ENCODE results near the gene ARHGAP20. TPM values are rescaled to one million over a fixed set of nuclear protein-coding genes. Genes with fewer than 3 reads are reported as not detected.

ARHGAP20 gene
- total RNA-seq, 1 experiment from 2014 or later: 0.75 TPM

GRCh38 chr11:110720431-110721275, 8.4 kb upstream of the ARHGAP20 start:
- peak; percentile 31 for DNase-seq (ENCODE audit: low read depth)

GRCh38 chr11:110716361-110716760, 4.1 kb upstream of the ARHGAP20 start:
- peak; percentile 54 for DNase-seq (ENCODE audit: low read depth)

DNA sequence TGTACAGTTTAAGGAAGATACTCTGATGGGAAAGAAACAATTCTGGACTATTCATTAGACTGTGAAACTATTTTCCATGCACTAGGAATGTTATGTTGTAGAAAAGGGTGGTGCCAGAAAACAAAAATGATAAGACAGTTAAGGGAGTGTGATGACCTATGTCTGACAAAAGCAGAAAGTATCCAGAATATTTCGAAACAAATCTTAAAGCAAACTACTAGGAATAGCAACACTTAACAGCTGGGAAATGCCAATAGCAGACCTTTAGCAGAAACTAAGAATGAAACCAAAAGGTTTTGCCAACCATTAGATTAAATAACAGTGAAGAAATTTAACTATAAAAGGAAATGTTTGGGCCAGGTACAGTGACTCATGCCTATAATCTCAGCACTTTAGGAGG, 3.3 kb upstream of the ARHGAP20 start:
- peak; percentile 66 for DNase-seq (ENCODE audit: low read depth)

GRCh38 chr11:110713449-110713776, 1.2 kb upstream of the ARHGAP20 start:
- DNase-seq (ENCODE audit: low read depth): no peak

DNA sequence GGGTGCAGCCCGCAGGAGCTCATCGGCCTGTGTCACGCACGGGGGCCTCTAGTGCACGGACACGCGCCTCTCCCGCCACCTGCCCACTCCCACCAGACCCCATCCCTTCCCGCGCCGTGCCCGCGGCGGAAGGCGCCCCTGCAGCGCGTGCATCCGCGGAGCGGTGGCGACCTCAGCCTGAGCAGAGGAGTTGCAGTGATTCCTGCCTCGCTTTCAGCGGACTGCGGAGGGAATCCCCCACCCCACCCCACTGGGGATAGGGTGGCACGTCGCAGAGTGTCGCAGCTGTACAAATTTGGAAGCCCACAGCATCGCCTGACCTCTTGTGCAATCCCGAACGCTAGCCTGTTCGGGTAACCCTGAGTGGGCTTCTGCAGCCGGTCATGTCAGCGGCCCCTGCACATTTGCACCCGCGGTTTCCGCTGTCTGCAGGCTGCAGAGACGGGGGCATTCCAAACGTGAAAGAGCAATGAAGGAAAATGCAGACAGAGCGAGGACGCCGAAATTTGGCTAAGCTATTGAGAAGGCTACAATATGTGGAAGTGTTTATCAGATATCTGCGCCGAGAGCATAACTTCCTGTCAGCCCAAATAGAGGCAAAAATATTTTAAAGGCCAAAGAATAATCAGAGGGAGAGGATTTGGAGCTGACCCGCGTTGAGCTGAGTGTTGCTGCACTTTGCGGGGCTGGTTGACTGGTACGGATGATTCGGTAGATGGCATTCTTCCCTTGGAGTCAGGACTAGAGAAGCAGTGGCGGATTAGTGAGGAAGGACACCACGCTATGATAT, 617 bp upstream of the ARHGAP20 start:
- peak; percentile 55 for DNase-seq (ENCODE audit: low read depth)

- DNase-seq (ENCODE audit: low read depth): no peak
Measured at GRCh38 chr11:110711448-110711775, 825 bp downstream of the ARHGAP20 start.

- no peak for DNase-seq (ENCODE audit: low read depth)
Measured at GRCh38 chr11:110710628-110711381, 1.4 kb downstream of the ARHGAP20 start.

- no peak for DNase-seq (ENCODE audit: low read depth)
Measured at GRCh38 chr11:110704210-110704864, 7.9 kb downstream of the ARHGAP20 start.

DNA sequence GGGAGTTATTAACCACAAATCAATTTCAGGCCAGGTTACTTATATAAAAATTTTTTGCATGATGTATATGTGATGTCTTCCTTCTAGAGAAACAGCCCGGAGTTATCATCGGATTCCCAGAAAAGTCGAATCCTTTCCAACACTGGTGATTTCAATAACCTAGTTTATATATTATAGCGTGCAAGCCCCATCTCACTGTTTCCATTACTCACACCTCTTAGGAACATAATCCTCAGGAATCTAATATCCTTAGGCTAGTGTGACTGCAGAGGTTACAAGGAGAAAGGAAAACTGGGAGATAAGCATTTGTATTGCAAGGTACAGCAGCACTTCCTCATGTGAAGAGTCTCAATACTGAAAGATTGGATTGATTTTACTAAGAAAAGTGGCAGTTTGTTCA, 20.3 kb downstream of the ARHGAP20 start:
- DNase-seq (ENCODE audit: low read depth): no peak

DNA sequence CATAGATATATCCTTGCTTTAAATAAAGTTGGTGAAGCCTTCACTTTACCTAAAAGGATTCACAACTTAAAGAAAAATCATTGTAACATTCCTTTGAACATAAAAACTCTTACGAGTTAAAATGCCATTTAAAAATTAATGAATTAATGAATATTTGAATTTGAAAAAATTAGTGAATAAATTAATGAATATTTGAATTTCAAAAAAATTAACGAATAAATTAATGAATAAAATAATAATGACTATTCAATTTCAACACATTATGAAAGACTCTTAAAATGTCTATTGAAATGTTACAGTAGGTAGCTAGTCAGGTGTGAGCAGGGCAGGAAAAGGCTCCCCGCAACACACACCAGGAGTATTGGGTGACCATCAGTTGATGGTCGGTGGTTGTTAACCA, 22.9 kb downstream of the ARHGAP20 start:
- no peak for DNase-seq (ENCODE audit: low read depth)

DNA sequence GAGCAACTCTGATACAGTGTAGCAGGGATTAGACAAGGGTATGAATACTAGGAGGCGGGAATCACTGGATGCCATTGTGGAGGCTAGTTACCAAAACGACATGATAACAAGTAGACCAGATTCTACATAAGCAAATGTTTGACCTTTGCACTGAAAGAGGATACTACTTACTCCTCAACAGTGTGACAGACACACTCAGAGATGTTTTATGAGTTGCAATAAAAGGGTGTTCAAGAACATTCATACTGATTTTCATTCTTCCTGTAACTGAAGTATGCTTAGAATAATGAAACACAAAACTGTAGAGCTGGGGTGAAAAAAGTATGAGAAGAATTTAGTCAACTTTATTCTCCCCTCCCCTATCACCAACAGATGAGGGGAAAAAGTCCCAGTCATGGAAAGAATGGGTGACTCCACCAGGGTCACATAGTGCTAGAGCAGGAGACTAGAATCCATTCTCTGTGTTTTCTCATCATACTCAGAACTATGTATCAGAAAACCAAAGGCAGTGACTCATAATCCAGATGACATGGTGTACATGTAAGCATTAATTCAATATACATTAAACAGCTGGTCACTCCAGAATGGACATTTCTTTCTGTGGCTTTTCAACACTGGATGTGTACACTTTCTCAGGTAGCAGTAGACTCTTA, 32.8 kb downstream of the ARHGAP20 start:
- peak; percentile 24 for DNase-seq (ENCODE audit: low read depth)

- DNase-seq (ENCODE audit: low read depth): no peak
Measured at GRCh38 chr11:110675548-110675947, 36.7 kb downstream of the ARHGAP20 start.

DNA sequence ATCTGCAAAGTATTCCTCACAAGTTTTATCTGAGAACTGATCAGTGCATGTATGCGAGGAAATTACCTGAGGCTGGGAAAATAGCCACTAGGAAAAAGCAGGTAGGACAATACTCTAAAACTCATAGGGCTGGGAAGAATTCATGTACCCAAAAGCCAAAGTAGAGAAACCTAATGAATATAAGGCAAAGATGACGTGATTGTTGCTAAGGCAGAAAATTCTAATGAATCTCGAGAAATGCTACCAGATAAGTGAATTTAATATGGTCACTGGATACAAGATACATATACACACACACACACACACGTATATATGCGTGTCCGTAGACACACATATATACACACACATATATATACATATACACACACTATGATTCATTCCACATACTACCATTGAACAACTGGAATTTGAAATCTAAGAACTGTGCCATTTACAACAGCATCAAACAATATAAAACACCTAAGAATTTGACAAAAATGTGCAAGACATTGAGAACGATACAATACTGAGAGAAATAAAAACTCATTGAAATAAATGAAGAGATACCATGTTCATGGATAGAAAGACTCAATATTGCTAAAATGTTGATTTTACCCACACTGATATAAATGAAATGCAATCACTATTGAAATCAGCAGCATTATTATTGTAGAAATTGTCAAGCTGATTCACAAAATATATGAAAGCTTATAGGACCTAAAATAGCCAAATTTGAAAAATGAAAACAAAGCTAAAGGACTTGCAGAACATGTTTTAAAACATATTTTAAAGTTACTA, 46.4 kb downstream of the ARHGAP20 start:
- no peak for DNase-seq (ENCODE audit: low read depth)

GRCh38 chr11:110655967-110656366, 56.3 kb downstream of the ARHGAP20 start:
- no peak for DNase-seq (ENCODE audit: low read depth)

DNA sequence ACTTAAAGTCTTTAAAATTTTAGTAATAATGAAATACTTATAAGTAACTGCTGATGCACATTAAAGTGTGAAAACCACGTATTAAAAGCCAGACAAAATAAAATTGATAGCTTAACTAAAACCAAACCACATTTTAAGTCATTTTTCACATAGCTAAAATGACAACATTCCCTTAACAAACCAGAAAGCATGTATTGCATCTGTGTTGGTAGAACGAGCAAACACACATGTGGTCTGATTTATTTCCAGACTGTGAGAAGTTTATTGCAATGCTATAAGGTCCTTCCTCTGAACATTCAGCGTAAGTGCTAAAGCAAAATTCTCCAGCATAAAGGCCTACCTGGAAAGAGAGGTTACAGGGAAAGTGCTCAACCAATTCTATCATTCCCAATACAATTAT, 57.8 kb downstream of the ARHGAP20 start:
- no peak for DNase-seq (ENCODE audit: low read depth)

- DNase-seq (ENCODE audit: low read depth): no peak
Measured at GRCh38 chr11:110645253-110645652, 67.0 kb downstream of the ARHGAP20 start.

GRCh38 chr11:110634370-110634769, 77.9 kb downstream of the ARHGAP20 start:
- DNase-seq (ENCODE audit: low read depth): no peak

- no peak for DNase-seq (ENCODE audit: low read depth)
Measured at GRCh38 chr11:110631551-110631950, 80.7 kb downstream of the ARHGAP20 start.

GRCh38 chr11:110629594-110629993, 82.6 kb downstream of the ARHGAP20 start:
- no peak for DNase-seq (ENCODE audit: low read depth)

DNA sequence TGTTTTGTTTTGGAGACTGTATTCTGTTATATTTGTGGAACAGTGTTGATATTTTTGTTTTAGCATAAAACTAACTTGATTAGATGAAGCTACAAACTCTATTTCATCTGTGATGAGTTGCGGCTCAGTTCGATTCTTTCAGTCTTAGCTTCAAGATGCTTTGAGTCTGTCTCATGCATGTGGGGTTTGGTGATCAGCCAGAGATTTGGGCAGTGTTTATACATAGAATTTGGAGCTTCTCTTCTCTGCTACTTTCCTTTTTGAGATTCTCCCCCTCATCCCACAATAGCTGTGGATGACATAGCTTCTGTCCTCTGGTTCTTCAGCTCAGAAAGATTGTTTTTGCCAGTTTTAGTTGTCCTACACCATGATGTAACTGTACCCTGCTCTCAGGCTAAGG, 90.4 kb downstream of the ARHGAP20 start:
- DNase-seq (ENCODE audit: low read depth): no peak
